Measurements from ENCODE around the gene OTOS.

OTOS gene

DNA sequence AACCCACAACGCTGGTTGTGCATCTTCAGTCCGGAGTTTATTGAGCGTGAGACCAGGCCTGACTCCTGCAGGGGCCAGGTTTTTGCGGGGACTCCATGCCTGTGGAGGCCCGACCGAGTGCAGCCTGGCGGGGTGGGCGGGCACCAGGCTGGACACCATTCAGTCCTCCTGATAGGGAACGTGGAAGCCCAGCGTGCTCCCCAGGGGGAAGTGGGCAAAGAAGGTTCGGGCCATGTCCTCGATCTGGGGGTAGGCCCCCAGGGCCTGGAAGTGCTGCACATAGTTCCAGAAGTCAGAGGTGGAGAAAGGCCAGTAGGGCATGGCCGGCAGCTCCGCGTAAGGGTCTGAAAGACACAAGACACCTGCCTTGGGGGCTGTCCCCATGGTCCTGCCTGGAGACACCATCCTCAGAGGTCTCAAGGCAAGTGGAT lies 1.4 kb downstream of the OTOS start:
- ChIA-PET CTCF (interaction anchor here (3.1 kb wide), 1 partner anchor 78 kb away, joined by 16 read pairs; no protein-coding TSS in a partner anchor), POLR2A (no interaction called here)
- TF ChIP-seq, protein P1, sequence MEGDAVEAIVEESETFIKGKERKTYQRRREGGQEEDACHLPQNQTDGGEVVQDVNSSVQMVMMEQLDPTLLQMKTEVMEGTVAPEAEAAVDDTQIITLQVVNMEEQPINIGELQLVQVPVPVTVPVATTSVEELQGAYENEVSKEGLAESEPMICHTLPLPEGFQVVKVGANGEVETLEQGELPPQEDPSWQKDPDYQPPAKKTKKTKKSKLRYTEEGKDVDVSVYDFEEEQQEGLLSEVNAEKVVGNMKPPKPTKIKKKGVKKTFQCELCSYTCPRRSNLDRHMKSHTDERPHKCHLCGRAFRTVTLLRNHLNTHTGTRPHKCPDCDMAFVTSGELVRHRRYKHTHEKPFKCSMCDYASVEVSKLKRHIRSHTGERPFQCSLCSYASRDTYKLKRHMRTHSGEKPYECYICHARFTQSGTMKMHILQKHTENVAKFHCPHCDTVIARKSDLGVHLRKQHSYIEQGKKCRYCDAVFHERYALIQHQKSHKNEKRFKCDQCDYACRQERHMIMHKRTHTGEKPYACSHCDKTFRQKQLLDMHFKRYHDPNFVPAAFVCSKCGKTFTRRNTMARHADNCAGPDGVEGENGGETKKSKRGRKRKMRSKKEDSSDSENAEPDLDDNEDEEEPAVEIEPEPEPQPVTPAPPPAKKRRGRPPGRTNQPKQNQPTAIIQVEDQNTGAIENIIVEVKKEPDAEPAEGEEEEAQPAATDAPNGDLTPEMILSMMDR (IDR thresholded peaks at IDR 0.05; ENCODE audit: control extremely low read depth, extremely low read depth, low read depth, missing control alignments), result no peak
- no peak for DNase-seq (ENCODE audit: extremely low spot score)

DNA sequence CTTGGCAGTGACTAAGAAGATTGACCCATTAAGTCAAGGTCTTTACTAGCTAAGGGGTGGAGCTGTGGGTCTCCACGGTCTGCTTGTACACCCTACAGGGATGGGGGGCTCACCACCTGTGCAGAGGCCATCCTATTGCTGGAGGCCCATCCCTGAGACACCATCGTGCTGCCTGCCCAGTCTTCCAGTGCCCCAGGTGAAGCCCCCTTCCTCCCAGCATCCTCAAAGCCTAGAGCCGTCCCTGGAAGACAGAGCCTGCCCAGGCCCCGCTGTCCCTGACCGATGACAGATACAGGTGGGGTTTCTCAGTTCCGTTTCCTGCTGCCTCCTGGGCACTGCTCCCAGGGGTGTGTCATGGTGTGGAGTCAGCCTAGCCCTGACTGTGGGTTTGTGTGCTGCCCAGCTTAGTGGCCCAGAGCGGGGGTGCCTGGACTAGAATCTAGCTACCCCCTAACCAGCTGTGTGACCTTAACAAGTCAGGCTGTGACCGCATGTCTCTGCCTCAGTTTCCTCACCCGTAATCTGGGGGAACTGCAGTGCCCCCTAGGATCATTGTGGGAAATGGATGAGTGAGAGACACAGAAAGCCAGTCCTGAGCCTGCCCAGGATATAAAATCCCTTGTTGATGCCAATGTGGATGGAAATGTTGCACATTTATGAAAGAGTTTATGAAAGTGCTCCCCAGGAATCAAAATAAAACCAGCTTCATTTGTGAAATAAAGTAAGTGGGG lies 2.0 kb downstream of the OTOS start:
- ChIA-PET POLR2A (interaction anchor here (0.7 kb wide), 1 partner anchor 17 kb away, joined by 3 read pairs; no protein-coding TSS in a partner anchor), CTCF (interaction anchor here (1.2 to 3.1 kb wide), 2 partner anchors 11 to 77 kb away, joined by 4 to 16 read pairs; no protein-coding TSS in a partner anchor)
- no peak for DNase-seq (ENCODE audit: extremely low spot score)
- TF ChIP-seq, protein P1 (IDR thresholded peaks at IDR 0.05; ENCODE audit: control extremely low read depth, extremely low read depth, low read depth, missing control alignments), result no peak

DNA sequence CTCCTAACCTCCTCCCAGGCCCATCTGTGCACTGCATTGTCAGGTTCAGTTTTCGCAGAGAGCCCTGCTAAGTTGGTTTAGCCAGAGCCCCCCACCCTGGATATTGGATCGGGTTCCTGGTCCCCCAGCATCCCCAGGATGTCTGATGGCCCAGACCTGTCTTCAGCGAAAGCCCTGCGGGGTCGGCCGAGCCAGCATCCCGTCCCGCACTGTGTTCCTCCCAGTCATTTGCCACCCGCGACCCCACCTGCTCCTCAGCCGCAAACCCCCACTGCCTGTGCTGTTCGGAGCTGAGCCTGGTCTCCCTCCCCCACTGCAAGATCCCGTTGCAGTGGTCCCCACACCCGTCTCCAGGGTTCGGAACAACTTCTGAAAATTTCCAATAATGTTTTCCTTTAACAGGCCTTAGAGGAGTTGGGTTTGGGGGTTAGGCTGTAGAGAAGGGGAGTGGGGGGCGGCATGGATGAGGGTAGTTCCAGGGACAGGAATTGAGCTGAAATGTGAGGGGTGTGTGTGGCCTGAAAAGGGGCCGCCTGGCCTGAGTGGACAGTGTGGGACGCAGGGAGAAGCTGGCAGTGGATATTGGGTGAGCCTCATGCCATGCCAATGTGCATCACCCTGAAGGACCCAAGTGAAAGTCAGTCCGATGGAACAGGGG lies 2.7 kb downstream of the OTOS start:
- DNase-seq (ENCODE audit: extremely low spot score), result no peak
- ChIA-PET POLR2A (interaction anchor here (0.7 kb wide), 1 partner anchor 16 kb away, joined by 3 read pairs; no protein-coding TSS in a partner anchor), CTCF (interaction anchor here (1.2 to 3.1 kb wide), 2 partner anchors 11 to 77 kb away, joined by 4 to 16 read pairs; no protein-coding TSS in a partner anchor)
- TF ChIP-seq, protein P1 (IDR thresholded peaks at IDR 0.05; ENCODE audit: control extremely low read depth, extremely low read depth, low read depth, missing control alignments), result no peak

DNA sequence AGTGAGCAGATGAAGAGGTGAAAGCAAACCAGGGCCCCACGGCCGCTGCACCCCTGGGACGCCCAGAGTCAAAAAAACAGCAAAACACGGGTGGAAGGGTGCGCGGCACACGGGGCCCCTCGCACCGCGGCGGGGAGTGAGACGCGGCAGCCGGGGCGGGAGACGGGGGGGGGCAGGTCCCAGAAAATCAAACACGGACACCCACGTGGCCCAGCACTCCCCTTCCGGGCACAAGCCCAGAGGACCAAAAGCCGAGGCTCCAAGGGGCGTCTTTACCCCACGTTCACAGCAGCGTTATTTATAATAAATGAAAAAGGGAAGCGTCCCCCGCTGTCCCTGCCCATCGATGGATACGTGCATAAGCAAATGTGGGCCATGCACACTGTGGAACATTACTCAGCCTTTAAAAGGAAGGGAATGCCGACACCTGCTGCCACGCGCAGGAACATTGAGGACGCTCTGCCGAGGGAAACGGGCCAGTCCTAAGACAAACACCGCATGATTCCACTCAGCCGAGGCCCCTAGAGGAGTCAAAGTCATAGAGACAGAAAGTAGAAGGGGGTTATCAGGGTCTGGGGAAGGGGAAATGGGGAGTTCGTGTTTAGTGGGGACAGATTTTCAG lies 3.7 kb downstream of the OTOS start:
- CTCF ChIA-PET, result no interaction called here
- POLR2A ChIA-PET, result no interaction called here
- peak; percentile 48 for DNase-seq (ENCODE audit: extremely low spot score)
- TF ChIP-seq, protein P1 (IDR thresholded peaks at IDR 0.05; ENCODE audit: control extremely low read depth, extremely low read depth, low read depth, missing control alignments), result no peak

DNA sequence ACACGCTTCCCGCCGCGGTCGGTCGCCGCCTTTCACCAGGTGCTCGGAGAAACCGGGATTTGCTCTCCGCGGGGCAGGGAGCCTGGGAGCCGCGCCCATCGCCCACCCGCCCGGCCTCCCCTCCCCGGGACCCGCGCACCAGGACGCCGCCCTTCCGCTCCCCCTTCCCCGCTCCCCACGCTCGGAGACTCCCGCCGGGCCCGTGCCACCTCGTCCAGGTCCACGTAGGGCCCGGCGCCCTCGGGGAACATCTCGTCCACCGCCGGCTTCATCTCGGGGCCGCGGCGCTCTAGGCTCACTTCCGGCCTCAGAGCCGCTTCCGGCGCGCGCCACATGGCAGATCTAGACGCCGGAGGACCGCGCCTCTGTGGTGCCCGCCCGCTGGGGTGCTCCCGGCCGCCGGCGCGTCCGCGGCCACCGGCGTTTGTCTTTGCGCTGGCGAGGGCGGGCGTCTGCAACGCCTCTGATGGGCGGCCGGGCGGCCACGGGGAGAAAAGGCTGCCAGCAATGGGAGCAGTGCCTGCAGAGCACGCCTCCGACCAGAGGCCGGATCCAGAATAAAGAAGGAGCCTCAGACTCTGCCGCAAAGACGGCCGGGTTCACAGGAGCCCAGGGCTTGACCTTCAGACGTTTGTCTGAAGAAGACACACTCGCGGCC lies 4.3 kb downstream of the OTOS start, which contains the start of gene COPS9:
Gene COPS9, minus strand, starts transcription at position 293 of the 658 bp plus-strand sequence. Its CDS starts 21 bp downstream, at position 272.
- TF ChIP-seq, protein P1 (IDR thresholded peaks at IDR 0.05; ENCODE audit: control extremely low read depth, extremely low read depth, low read depth, missing control alignments), result no peak
- CTCF ChIA-PET, result interaction anchor here (1.3 kb wide), 1 partner anchor 8 kb away, joined by 7 read pairs; no protein-coding TSS in a partner anchor
- POLR2A ChIA-PET, result no interaction called here
- DNase-seq (ENCODE audit: extremely low spot score), result peak; percentile 95

DNA sequence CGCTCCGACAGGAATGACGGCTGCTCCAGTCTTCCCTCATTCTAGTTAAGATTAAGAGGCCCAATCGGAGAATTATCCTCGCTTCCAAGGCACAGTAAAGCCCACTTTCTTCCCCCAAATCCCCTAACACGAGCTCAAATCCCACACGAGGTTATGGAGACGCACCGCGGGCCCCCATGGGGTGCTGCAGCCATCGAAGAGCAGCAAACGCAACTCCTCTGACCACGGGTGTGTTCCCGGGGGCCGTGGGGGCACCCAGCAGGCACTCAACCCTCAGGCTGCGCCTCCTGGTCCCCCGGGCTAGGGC lies 4.8 kb downstream of the OTOS start:
- CTCF ChIA-PET, result interaction anchor here (1.3 kb wide), 1 partner anchor 8 kb away, joined by 7 read pairs; no protein-coding TSS in a partner anchor
- TF ChIP-seq, protein P1 (IDR thresholded peaks at IDR 0.05; ENCODE audit: control extremely low read depth, extremely low read depth, low read depth, missing control alignments), result no peak
- POLR2A ChIA-PET, result no interaction called here
- DNase-seq (ENCODE audit: extremely low spot score), result no peak
